GM12878 (cell line): ENCODE data around the gene SPIN1. TPM values are rescaled to one million over a fixed set of nuclear protein-coding genes. Genes with fewer than 3 reads are reported as not detected.

ENCODE experiments used
- ATAC-seq: fragments of 200-7000 bp; cut with Tn5 transposase; 3 replicates; pipeline ENCODE4 v1.9.1; 2020; ENCODE audit warnings: mild to moderate bottlenecking, moderate library complexity
- BruUV-seq: library from RNA; stranded (reverse); fragments of 400-500 nt; replicated peaks from 2 replicates; lab custom pipeline; 2021; lab: Mats Ljungman, UMichigan
- CTCF ChIA-PET: fragments of 300-600 bp; sonication (Branson Sonifier 250); formaldehyde crosslinking; extraction: SDS; loops from one replicate; lab custom pipeline; 2021; ENCODE audit warnings: inconsistent platforms; lab: Yijun Ruan, JAX
- POLR2A ChIA-PET: fragments of 350-600 bp; formaldehyde crosslinking; extraction: SDS; loops from one replicate; lab custom pipeline; 2021; ENCODE audit warnings: inconsistent platforms; lab: Charles Lee
- RAD21 ChIA-PET: fragments of 300-600 bp; sonication (Branson Sonifier 250); formaldehyde crosslinking; loops from one replicate; lab custom pipeline; 2023; ENCODE audit warnings: antibody characterized with exemption; ENCODE audit not compliant: unreplicated experiment; lab: Charles Lee
- SMC1A ChIA-PET: fragments of 300-600 bp; sonication (Branson Sonifier 250); formaldehyde crosslinking; loops from one replicate; lab custom pipeline; 2023; ENCODE audit not compliant: unreplicated experiment, uncharacterized antibody; lab: Charles Lee
- DNase-seq: peaks from one replicate; pipeline ENCODE4 v3.0.0-alpha.2; 2011; ENCODE audit warnings: low read depth, low spot score
- FAIRE-seq: peaks from 3 replicates; lab custom pipeline; 2011; peaks lifted over from hg19 to GRCh38; lab: Jason Lieb, UNC
- H2AFZ ChIP-seq: 2 replicates; pipeline ENCODE4 v1.6.0; 2011; ENCODE audit warnings: low read depth, low read length, control low read depth; ENCODE audit not compliant: control insufficient read depth
- H3K27ac ChIP-seq: 2 replicates; pipeline ENCODE4 v1.5.1; 2011; ENCODE audit warnings: control low read depth; ENCODE audit not compliant: control insufficient read depth, insufficient read depth
- H3K27me3 ChIP-seq, 2 experiments: replicated peaks in 1 of 2; 2 replicates each; pipeline versions ENCODE4 v1.6.0 to v1.6.1; 2011; ENCODE audit warnings: low read length in 1 of 2; ENCODE audit not compliant: control insufficient read depth in 2 of 2, insufficient read depth in 2 of 2
- H3K36me3 ChIP-seq, 2 experiments: 2 replicates each; pipeline ENCODE4 v1.5.1; 2011; ENCODE audit warnings: low read length in 1 of 2; ENCODE audit not compliant: control insufficient read depth in 2 of 2, insufficient read depth in 2 of 2
- H3K4me1 ChIP-seq: 2 replicates; pipeline ENCODE4 v1.6.1; 2011; ENCODE audit warnings: mild to moderate bottlenecking, low read length, moderate library complexity, mixed read lengths; ENCODE audit not compliant: control insufficient read depth, insufficient read depth
- H3K4me2 ChIP-seq: 2 replicates; pipeline ENCODE4 v1.6.0; 2011; ENCODE audit warnings: control low read depth; ENCODE audit not compliant: control insufficient read depth, insufficient read depth
- H3K4me3 ChIP-seq: fragments of 200-600 bp; sonication (generic); 2 replicates; pipeline ENCODE4 v1.5.1; 2016
- H3K79me2 ChIP-seq: 2 replicates; pipeline ENCODE4 v1.6.0; 2011; ENCODE audit warnings: low read length; ENCODE audit not compliant: control insufficient read depth, insufficient read depth
- H3K9ac ChIP-seq: 2 replicates; pipeline ENCODE4 v1.8.0; 2011; ENCODE audit warnings: low read length, control low read depth, mixed read lengths; ENCODE audit not compliant: control insufficient read depth, insufficient read depth
- H3K9me3 ChIP-seq: replicated peaks from 3 replicates; pipeline ENCODE4 v1.5.1; 2011; ENCODE audit warnings: mild to moderate bottlenecking, low read length; ENCODE audit not compliant: control insufficient read depth, insufficient read depth
- H4K20me1 ChIP-seq: 2 replicates; pipeline ENCODE4 v1.6.0; 2011; ENCODE audit not compliant: control insufficient read depth, insufficient read depth
- IRF3 ChIP-seq: fragments of 450-650 bp; IDR thresholded peaks from 2 replicates; pipeline ENCODE4 v1.6.1; 2014; ENCODE audit warnings: mild to moderate bottlenecking
- JUND ChIP-seq: IDR thresholded peaks from 2 replicates; pipeline ENCODE4 v1.6.1; 2012; ENCODE audit warnings: low read depth, mild to moderate bottlenecking, low read length, improper control_type of control experiment, moderate library complexity
- KLF5 ChIP-seq: fragments of 450-650 bp; IDR thresholded peaks from 2 replicates; pipeline ENCODE4 v1.6.1; 2014; ENCODE audit warnings: mild to moderate bottlenecking; ENCODE audit not compliant: partially characterized antibody
- NFYA ChIP-seq: IDR thresholded peaks from 2 replicates; pipeline ENCODE4 v1.6.1; 2011; ENCODE audit warnings: low read depth, mild to moderate bottlenecking, low read length, improper control_type of control experiment, borderline replicate concordance
- RELB ChIP-seq: fragments of 450-650 bp; IDR thresholded peaks from 2 replicates; pipeline ENCODE4 v1.6.1; 2017; ENCODE audit warnings: low read depth, mild to moderate bottlenecking, moderate library complexity
- RUNX3 ChIP-seq: IDR thresholded peaks from 2 replicates; pipeline ENCODE4 v1.6.1; 2012; ENCODE audit warnings: low read length, inconsistent platforms
- SMAD1 ChIP-seq: fragments of 450-650 bp; IDR thresholded peaks from 2 replicates; pipeline ENCODE4 v1.6.1; 2018; ENCODE audit warnings: mild to moderate bottlenecking, low read depth; ENCODE audit not compliant: partially characterized antibody
- SPI1 ChIP-seq: IDR thresholded peaks from 2 replicates; pipeline ENCODE4 v1.6.1; 2011; ENCODE audit warnings: low read depth, mild to moderate bottlenecking, low read length, moderate library complexity, borderline replicate concordance; ENCODE audit not compliant: insufficient read depth
- SREBF1 ChIP-seq: IDR thresholded peaks from 2 replicates; pipeline ENCODE4 v1.6.1; 2012; ENCODE audit warnings: mild to moderate bottlenecking, low read length
- SRF ChIP-seq, 2 experiments: IDR thresholded peaks; 2 replicates each; pipeline ENCODE4 v1.6.1; 2011; ENCODE audit warnings: low read depth in 2 of 2, low read length in 2 of 2, mild to moderate bottlenecking in 1 of 2, moderate library complexity in 1 of 2
- YY1 ChIP-seq: IDR thresholded peaks from 2 replicates; pipeline ENCODE4 v1.6.1; 2011; ENCODE audit warnings: low read depth, mild to moderate bottlenecking, low read length
- WGBS: methylation state at CpG from one replicate; pipeline ENCODE4 v1.1.6; 2016; ENCODE audit warnings: low lambda C conversion rate; ENCODE audit not compliant: insufficient replicate concordance, insufficient coverage; ENCODE audit errors: missing lambda C conversion rate; 5-methylcytosine and 5-hydroxymethylcytosine counted together
- in situ Hi-C: fragments of 300-500 bp; cut with MboI; formaldehyde crosslinking; loops from 9 replicates; pipeline ENCODE4 v1.14.3; 2018; ENCODE audit warnings: mixed read lengths
- intact Hi-C: fragments of 100-400 bp; cut with micrococcal nuclease; formaldehyde crosslinking; loops from one replicate; pipeline ENCODE4 v1.14.2; 2022; ENCODE audit not compliant: unreplicated experiment
- polyA plus RNA-seq, 11 experiments: library from polyadenylated mRNA; depleted of rRNA in 4 of 11; unstranded in 6 of 11; stranded (reverse) in 5 of 11; fragments of >200 nt; fragmentation: Nextera tagmentation in 4 of 11; fragmentation: Illumina TruSeq in 1 of 11; extraction: Ambion mirVana in 4 of 11; extraction: Trizol in 1 of 11; gene quantifications; 1 replicate in 1 of 11; 2 replicates in 10 of 11; pipeline versions ENCODE4 v1.2.1 to v1.2.3, GENCODE V29; 2011 to 2016; ENCODE audit warnings: inconsistent platforms in 2 of 11, missing spikeins in 2 of 11, low read depth in 1 of 11
- total RNA-seq, 4 experiments: library from RNA; depleted of rRNA in 3 of 4; stranded (reverse); fragments of >200 nt in 3 of 4; fragmentation: Illumina TruSeq in 1 of 4; extraction: Trizol in 1 of 4; gene quantifications; 2 replicates each; pipeline versions ENCODE4 v1.2.1 to v1.2.3, GENCODE V29; 2013 to 2021

The SPIN1 gene
- total and polyA plus RNA-seq, 10 of the 15 experiments (the other 5 are each of a cell fraction or from before 2014, with no cell fraction given), result 6.6 to 30.3 (median 17.1) TPM

- 71% methylated on average over 5 of the region's 5 CpGs for WGBS
- H3K4me2 ChIP-seq, result no peak overlapping the region
- POLR2A ChIA-PET, result no interaction called here
- CTCF ChIA-PET, result no interaction called here
- no TSS peak for BruUV-seq
- H4K20me1 ChIP-seq, result no peaks in the 10 kb centered on the region
- in situ Hi-C loops, result no loop called here
- ATAC-seq (no peak), DNase-seq (no peak), FAIRE-seq (no peak)
- TF ChIP-seq SMAD1, result no peak
- peaks cover 4 to 5% of the 10 kb centered on the region in 2 experiments; a peak in 3 of 4 replicates for H3K36me3 ChIP-seq
- H3K27me3 ChIP-seq, result no peaks in the 10 kb centered on the region
- no peak overlapping the region for H2AFZ ChIP-seq
- H3K27ac ChIP-seq, result no peak overlapping the region
- H3K79me2 ChIP-seq, result no peaks in the 10 kb centered on the region
- H3K4me1 ChIP-seq, result no peaks in the 10 kb centered on the region
- no peak overlapping the region for H3K9ac ChIP-seq
- RAD21 ChIA-PET, result no interaction called here
- H3K9me3 ChIP-seq, result no peaks in the 10 kb centered on the region
- H3K4me3 ChIP-seq, result no peak overlapping the region
- SMC1A ChIA-PET, result no interaction called here
- intact Hi-C loops, result no loop called here
Observed at GRCh38 chr9:88451160-88451559, 62.9 kb downstream of the SPIN1 start.

- Histone ChIP-seq H3K27ac (no peak overlapping the region), H2AFZ (no peak overlapping the region), H3K36me3 (no peaks in the 10 kb centered on the region), H3K79me2 (no peaks in the 10 kb centered on the region), H3K4me2 (no peak overlapping the region), H3K4me3 (no peak overlapping the region), H3K27me3 (no peaks in the 10 kb centered on the region), H3K9ac (no peak overlapping the region), H4K20me1 (no peaks in the 10 kb centered on the region), H3K9me3 (no peaks in the 10 kb centered on the region), H3K4me1 (no peaks in the 10 kb centered on the region)
- ChIA-PET SMC1A (no interaction called here), CTCF (interaction anchor here (0.6 to 1.4 kb wide), 2 partner anchors 24 to 1011 kb away, joined by 3 read pairs; no protein-coding TSS in a partner anchor), POLR2A (no interaction called here), RAD21 (no interaction called here)
- DNase-seq (no peak), ATAC-seq (no peak), FAIRE-seq (no peak)
- no TSS peak for BruUV-seq
- 98% methylated on average over 5 of the region's 5 CpGs for WGBS
- TF ChIP-seq SRF (IDR thresholded peaks at IDR 0.05; ENCODE audit: low read depth in 2 of 2, low read length in 2 of 2), result no peak
- no peak for TF ChIP-seq NFYA
- TF ChIP-seq RELB, result no peak
- no peak for TF ChIP-seq RUNX3
- no peak for TF ChIP-seq YY1
- no peak for TF ChIP-seq KLF5
- TF ChIP-seq SPI1, result no peak
- no peak for TF ChIP-seq JUND
- no peak for TF ChIP-seq IRF3
- no peak for TF ChIP-seq SREBF1
- in situ Hi-C loops, result no loop called here
- intact Hi-C loops, result no loop called here
Observed at GRCh38 chr9:88458716-88459465, 70.6 kb downstream of the SPIN1 start.
